Stimulated activated CD8-positive, alpha-beta memory T cell treated with anti-CD3 and anti-CD28 coated beads, Interleukin-7, amount 100 ng/mL, for 24 hours (primary cell): ENCODE results near the gene LMTK3.
"Not testable (repeated sequence)": the region's sequence is repeated elsewhere in the genome, so short reads cannot be mapped to it uniquely, and the experiment has no call there.

Source experiments
- DNase-seq: peaks from one replicate; pipeline ENCODE4 v3.0.0-alpha.2; 2020; ENCODE audit warnings: low read depth

LMTK3 gene

DNA sequence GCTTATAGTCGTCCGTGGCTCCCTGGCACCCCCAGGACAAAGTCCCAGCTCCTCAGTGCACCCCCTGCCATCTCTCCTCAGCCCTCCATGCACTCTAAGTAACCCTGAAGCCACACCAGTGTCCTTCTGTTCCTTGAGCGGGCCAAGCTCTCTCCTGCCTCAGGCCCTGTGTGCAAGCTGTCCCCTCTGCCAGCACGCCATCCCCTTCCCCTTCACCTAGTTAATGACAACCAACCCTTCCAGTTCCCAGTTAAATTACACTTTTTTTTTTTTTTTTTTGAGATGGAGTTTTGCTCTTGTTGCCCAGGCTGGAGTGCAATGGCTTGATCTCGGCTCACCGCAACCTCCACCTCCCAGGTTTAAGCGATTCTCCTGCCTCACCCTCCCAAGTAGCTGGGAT lies 23.2 kb downstream of the LMTK3 start:
- not testable (repeated sequence) for DNase-seq

DNA sequence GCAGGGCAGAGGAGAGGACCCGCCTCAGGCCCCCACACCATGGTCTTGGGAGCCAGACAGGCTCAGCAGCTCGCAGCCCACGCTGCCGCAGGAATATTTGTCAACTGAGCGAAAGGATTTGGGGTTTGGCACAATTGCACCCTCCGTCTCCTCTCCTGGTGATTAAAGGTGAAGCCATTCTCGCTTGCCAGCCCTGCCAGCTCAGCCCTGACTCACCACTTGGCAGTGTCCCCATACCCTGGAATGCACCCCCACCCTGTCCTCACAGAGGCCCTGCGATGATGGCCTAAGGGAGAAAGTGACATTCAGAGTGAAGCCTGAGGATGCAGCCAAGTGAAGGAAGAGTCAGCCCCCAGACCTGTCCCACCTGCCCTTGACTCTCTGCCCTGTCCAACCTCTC lies 23.7 kb downstream of the LMTK3 start:
- no peak for DNase-seq

DNA sequence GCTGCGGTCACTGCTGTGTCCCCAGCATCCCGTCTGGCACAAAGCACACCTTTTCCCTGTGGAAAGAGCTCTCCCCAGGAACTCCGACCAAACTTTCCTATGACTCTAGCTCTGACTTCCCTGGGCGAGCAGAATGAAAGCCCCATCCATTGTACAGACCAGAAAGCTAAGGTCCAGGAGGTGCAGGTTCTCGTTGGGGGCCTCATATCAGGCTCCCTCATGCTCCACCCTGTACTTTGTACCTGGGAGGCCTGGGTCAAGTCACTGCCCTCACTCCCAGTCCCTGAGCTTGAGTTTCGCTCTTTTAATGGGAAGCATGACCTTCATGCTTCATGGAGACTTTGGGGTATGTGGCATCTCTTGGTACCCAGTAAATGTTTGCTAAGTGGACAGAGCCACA lies 24.1 kb downstream of the LMTK3 start:
- DNase-seq: no peak

DNA sequence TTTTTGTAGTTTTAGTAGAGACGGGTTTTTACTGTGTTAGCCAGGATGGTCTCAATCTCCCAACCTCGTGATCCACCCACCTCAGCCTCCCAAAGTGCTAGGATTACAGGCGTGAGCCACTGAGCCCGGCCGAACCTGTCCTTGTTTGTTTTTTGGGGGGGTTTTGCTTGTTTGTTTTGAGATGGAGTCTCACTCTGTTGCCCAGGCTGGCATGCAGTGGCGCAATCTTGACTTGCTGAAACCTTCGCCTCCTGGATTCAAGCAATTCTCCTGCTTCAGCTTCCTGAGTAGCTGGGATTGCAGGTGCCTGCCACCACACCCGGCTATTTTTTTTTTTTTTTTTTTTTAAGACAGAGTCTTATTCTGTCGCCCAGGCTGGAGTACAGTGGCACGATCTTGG lies 24.9 kb downstream of the LMTK3 start:
- not testable (repeated sequence) for DNase-seq

DNA sequence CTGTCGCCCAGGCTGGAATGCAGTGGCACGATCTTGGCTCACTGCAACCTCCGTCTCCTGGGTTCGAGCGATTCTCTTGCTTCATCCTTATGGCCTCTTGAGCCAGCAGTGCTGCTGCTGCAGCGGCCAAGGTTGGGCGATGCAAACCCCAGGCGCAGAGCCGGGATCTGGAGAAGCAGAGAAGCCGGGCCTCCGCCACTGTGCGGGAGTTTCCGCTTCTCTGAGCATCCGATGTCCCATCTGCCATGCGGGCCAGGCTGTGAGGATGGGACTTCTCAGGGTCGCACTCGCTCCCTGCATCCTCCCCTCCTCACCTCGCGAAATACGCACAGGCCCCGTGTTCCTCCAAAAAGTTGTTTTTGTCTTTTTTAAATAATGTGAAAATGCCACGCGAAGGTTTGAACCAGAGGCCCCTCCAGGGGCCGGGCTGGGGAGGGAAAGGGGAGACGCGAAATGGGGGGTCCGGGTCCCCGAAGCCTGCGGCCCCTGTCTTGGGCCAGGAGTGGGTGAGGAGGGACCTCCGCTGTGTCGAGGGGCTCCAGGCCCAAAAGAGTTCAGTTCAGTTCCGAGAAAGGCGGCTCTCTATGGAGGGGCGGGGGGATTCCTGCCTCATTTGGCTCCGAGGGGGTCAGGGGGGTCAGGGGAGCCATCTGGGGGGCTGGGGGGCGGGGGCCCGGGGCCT lies 26.6 kb downstream of the LMTK3 start:
- DNase-seq: no peak

DNA sequence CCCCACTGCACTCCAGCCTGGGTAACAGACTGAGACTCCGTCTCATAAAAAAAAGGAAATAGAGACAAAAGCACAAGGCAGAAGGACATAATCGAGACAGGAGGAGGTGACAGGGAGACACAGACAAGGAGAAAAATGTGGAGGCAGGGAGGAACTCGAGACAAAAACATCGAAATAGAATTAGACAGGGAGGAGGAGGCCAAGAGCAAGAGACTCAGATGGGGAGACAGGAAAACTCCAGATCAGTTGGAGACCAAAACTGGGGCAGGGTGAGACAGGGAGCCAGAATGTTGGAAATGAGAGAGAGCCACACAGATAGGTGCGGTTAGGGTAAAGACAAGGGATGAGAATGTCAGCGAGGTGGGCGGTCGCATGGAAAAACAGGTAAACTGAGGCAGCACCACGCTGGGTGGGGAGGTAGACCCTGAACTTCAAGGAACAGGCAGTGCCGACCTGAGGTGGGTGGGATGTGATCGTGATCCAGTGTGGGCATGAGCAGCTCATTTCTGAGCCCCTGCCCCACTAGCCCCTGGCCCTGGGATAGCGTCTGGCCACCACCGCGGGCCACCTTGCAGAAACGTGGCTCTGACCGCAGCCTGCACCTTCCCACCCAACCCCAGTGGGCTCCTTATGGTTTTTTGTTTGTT lies 27.3 kb downstream of the LMTK3 start:
- no peak for DNase-seq

DNA sequence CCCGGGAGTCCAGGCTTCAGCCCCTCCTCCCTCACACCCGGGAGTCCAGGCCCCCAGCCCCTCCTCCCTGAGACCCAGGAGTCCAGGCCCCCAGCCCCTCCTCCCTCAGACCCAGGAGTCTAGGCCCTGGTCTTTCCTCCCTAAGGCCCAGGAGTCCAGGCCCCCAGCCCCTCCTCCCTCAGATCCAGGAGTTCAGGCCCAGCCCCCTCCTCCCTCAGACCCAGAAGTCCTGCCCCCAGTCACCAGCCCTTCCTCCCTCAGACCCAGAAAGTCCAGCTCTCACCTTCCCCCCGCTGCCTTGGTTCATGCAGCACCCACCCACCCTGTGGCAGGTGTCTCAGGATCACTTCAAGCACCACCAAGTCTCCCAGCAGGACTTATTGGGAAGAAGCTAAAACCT lies 28.3 kb downstream of the LMTK3 start:
- DNase-seq: no peak

DNA sequence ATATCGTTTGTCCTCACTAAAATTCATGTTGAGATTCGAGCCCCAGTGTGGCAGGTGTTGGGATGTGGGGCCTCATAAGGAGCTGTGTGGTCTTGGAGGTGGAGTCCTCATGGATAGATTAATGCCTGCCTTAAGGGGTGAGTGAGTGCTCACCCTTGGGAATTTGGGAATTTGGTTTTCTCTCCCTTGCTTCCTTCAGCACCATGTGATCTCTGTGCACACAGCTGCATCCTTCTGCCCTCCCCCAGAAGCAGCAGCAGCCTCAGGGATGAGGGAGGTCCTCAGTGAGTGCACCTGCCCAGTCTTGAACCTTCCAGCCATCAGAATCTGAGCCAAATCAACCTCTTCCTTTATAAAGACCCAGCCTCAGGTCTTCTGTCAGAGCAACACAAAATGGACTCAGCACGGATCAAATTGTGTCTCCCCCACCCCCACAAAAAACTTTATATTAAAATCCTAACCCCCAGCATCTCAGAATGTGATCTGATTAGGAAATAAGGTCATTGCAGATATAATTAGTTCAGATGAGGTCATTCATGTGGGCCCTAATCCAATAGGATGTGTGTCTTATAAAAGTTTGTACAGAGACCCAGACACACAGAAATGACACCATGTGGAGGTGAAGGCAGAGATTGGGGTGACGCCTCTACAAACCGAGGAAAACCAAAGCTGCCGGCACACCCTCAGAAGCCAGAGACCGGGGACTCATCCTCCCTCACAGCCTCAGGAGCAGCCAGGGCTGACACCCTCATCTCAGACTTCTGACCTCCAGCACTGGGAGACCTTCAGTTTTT lies 29.6 kb downstream of the LMTK3 start:
- DNase-seq: no peak

DNA sequence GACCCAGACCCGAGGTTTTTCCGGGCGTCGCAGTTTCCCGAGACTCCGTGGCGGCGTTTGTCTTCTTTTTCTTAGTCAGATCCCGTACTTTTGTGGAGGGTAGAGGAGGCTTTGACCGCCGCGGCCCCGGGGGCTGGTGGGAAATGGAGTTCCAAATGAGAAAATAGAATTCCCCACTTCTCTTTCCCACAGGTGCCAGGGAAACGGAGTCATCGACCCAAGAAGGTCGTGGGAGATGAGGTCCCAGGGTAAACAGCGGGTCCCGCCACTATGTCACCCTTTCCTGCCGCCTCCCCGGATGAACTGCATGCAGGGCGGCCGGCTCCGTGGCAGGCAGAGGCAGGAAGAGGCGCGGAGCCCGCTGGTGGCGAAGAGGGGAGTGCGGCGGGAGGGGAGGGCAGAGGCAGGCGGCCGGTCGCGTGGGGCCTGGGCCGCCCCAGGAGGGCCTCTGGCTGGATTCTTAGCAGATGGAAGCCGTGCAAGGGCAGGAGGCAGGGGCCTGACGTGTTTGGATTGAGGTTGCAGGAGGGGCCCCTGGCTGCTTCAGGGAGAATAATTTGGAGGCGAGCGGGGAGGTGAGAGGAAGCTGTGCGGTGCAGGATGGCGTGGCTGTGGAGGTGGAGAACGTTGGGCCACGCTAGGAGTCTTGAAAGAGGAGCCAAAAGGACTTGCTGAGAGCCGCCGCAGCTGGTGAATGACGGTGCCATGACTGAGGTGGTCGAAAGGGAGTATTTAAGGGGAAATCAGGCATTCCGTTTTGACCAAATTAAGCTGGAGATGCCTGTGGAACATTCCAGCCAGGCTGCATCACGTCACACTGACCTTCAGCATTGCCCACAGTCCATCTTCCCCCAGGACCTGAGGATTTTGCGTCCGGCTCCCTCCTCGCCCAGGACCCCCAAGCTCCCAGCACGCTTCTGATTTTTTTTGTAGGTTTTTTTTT lies 30.8 kb downstream of the LMTK3 start:
- DNase-seq: peak; percentile 24

DNA sequence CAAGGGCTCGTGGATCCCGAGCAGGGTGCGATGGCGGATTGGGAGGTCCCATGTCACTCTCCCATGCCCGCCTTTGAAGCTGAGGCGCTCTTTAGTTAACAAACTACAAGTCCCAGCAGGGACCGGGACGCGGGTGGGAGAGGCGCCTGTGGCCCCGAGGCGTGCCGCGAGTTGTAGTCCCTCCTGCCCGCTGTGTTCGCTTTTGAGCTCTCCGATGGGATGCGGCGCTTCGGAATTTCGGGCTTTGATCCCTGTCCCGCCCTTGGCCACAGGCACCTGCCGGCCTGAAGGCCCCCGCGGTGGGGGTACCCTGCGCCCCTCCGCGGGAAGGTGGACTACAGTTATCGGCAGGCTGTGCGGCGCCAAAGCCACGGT lies 31.5 kb downstream of the LMTK3 start:
- DNase-seq: no peak

DNA sequence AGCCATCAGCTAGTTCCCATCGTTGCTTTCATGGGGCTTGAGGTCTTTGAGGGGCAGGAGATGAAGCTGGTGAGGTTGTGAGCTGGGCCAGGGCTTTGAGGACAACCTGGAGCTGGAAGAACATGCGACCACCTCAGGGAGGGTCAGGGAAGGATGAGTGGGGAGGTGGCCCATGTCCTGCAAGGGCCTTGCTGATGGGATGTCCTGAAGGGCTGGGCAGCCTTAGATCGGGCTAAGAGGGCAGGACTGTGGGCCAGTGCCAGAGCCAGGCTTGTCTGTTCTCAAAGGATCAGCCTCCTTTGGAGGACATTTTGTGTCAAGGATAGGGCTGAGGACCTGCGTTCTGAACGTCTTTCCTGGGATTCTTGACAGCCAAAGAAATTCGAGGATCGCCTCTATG lies 31.9 kb downstream of the LMTK3 start:
- no peak for DNase-seq

DNA sequence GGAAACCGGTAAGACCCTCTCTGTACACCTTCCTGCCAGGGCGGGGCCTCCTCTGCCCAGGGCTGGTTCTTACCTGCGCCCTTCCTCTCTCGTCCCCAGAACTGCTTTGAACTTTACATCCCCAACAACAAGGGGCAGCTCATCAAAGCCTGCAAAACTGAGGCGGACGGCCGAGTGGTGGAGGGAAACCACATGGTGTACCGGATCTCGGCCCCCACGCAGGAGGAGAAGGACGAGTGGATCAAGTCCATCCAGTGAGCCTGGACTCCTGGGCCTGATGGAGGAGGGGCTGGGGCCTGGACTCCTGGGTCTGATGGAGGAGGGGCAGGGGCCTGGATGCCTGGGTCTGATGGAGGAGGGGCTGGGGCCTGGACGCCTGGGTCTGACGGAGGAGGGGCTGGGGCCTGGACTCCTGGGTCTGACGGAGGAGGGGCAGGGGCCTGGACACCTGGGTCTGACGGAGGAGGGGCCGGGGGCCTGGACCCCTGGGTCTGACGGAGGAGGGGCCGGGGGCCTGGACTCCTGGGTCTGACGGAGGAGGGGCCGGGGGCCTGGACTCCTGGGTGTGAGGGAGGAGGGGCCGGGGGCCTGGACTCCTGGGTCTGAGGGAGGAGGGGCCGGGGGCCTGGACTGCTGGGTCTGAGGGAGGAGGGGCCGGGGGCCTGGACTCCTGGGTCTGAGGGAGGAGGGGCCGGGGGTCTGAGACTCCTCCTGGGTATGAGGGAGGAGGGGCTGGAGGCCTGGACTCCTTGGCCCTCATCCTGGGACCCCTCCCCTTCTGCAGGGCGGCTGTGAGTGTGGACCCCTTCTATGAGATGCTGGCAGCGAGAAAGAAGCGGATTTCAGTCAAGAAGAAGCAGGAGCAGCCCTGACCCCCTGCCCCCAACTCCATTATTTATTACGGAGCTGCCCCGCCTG lies 33.0 kb downstream of the LMTK3 start:
- no peak for DNase-seq

DNA sequence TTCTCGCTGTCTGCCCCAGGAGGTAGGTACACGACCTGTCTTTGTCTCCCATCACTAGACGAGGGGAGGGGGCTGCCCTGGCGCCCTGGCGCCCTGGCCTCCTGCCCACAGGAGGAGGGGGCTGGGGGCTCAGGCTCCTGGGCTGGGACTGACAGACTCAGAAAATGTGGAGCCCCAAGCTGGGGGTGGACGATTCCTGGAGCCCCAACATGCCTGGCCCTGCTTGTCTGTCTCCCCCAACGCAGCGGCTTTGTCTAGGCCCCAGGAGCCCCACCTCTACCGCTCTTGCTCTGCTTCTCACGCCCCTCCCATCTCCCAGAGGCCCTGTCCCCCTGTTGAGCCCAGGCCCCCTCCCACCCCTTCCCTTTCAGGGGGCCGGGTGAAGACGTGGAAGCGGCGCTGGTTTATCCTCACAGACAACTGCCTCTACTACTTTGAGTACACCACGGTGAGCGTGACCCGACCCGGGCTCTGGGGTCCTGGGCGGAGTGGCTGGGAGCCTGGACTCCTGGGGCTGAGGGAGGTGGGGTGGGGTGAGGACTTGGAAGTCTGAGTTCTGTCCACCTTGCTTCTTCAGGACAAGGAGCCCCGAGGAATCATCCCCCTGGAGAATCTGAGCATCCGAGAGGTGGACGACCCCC lies 33.8 kb downstream of the LMTK3 start:
- DNase-seq: no peak

DNA sequence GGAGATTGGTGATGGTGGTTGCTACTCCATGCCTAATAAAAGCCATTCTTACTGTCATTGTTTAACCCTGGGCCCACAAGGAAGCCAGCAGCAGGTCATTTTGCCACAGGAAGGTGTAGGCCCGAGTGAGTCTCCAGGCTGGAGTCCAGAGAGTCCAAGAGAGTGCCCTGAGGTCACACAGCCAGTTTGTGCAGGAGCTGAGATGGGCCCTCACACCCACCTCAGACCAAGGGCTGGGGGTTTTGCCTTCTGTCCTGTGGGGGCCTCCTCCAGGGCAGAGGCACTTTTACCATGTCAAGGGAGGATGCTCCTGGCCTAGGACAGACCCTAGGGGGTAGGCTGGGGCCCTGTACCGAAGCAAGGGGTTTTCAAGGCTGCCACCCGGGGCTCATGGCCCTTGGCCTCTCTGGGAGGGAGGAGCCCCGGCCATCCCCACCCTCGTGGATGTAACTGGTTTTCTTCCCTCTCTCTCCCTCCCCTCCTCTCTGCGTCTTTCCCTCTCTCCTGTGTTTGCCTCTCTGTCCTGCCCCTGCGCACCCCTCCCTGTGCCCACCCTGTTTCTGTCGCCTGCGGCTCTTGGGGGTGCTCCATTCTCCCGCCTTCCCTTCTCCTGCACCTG lies 34.5 kb downstream of the LMTK3 start:
- no peak for DNase-seq

DNA sequence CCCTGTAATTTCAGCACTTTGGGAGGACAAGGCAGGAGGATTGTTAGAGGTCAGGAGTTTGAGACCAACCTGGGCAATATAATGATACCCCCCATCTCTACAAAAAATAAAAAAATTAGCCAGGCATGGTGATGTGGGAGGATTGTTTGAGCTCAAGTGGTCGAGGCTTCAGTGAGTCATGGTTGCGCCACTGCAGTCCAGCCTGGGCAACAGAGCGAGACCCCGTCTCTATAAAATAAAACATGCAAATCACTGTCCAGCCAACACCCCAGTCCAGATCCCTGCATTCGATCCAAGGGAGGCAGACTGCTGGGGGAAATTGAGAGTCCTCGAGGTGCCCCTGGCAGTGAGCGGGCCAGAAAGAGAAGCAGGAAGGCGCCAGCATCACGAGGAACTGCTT lies 35.5 kb downstream of the LMTK3 start:
- DNase-seq: no peak

DNA sequence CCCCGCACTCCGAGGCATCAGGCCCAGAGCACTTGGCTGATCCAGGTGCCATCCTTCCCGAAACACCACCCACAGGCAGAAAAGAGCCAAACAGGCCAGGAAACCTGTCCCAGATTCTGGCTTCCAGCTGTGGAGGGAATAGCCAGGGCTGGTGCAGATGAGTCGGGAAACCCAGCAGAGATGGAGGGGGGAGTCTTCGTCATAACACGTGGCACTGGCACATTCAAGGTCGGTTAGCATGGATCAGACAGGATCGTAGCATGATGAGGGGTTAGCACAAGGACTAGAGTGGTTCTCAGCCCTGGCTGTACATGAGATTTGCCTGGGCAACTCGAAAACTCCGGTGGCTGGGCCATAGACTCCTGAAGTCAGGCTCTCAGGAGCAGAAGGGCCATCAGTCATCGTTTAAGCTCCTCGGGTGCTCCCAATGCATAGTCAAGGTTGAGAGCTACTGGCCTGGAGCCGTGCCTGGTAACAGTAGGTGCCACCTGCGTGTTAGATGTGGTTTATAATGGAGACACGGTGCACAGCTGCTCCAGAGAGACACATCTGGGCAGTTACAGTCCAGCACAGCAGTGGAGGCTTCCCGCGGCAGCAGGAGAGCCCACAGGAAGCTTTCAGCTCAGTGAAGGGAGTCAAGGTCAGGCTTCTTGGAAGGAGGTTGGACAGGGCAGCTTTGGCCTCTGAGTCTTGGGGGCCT lies 36.1 kb downstream of the LMTK3 start:
- DNase-seq: no peak

DNA sequence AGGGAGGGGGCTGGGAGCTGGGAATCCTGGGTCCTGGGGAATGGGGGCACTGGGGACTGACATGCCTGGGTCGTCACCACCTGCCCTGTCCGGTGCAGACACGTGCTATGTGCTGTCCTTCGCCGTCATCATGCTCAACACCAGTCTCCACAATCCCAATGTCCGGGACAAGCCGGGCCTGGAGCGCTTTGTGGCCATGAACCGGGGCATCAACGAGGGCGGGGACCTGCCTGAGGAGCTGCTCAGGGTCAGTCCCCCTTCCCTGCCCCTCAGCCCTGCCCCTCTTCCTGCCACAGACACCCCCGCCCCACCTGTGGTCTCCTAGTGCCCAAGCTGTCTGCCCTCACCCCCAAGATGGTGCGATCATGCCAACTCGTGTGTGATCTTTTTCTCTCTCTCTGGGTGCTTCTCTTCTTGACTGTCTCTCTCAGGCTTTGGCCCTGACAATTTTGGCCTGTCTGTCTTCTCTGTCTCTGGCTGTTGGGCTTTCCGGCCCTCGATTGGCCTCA lies 37.5 kb downstream of the LMTK3 start:
- DNase-seq: no peak

DNA sequence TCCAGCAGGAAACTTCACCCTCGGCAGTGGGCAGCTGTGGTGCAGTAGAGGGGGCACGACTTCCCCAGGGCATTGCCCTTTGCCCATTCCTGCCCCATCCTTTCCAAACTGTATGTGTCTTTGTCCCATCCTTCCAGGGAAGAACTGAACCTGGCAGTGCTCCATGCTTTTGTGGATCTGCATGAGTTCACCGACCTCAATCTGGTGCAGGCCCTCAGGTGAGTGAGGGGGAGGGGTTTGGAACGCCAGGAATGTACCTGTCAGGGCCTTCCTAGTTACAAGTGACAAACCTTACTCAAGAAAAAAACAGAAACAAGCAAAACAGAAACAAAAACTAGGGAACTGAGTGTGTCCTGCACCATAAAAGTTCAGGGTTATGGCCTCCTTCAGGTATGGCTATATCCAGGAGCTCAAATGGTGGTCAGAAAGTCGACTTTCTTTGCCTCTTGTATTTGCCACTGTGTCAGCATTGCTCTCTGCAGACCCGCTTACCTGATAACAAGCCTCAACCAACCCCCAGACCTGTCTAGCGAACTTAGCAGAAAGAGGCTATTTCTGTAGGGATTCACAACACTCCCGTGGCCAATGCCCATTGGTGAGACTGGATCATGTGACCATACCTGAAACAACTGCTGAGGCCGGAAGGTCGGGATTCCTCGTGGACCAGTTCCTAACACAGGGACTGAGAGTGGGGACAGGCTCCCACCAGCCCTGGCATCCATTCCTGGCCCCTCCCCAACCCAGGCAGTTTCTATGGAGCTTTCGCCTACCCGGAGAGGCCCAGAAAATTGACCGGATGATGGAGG lies 38.3 kb downstream of the LMTK3 start:
- DNase-seq: no peak
